GM23338 (cell line): ENCODE measurements around the gene IL1RAPL2. TPM values are rescaled to one million over a fixed set of nuclear protein-coding genes. Genes with fewer than 3 reads are reported as not detected.

Experiments used
- ATAC-seq: fragments of 200-7000 bp; cut with Tn5 transposase; 3 replicates; pipeline ENCODE4 v1.9.1; 2020
- DNase-seq: peaks from one replicate; pipeline ENCODE4 v3.0.0-alpha.2; 2015; ENCODE audit warnings: low spot score
- H2AFZ ChIP-seq: fragments of 200-600 bp; sonication (generic); 2 replicates; pipeline ENCODE4 v1.8.0; 2016; ENCODE audit warnings: antibody characterized with exemption, mild to moderate bottlenecking, moderate library complexity
- H3F3A ChIP-seq: fragments of 200-600 bp; sonication (generic); replicated peaks from 2 replicates; pipeline ENCODE4 v1.8.0; 2017; ENCODE audit warnings: antibody characterized with exemption, mixed run types, low read depth
- H3K27ac ChIP-seq: fragments of 200-600 bp; sonication (generic); 2 replicates; pipeline ENCODE4 v1.6.1; 2016; ENCODE audit warnings: low read depth
- H3K27me3 ChIP-seq: fragments of 200-600 bp; sonication (generic); 2 replicates; pipeline ENCODE4 v1.8.0; 2016; ENCODE audit warnings: mild to moderate bottlenecking, mixed run types, moderate library complexity; ENCODE audit not compliant: insufficient read depth
- H3K36me3 ChIP-seq: fragments of 200-600 bp; sonication (generic); 2 replicates; pipeline ENCODE4 v1.8.0; 2016; ENCODE audit warnings: mild to moderate bottlenecking; ENCODE audit not compliant: insufficient read depth
- H3K4me1 ChIP-seq: fragments of 200-600 bp; sonication (generic); 2 replicates; pipeline ENCODE4 v1.8.0; 2016; ENCODE audit warnings: mild to moderate bottlenecking, moderate library complexity; ENCODE audit not compliant: insufficient read depth
- H3K4me2 ChIP-seq: fragments of 200-600 bp; sonication (generic); 2 replicates; pipeline ENCODE4 v1.7.1; 2017; ENCODE audit warnings: mixed run types
- H3K4me3 ChIP-seq: fragments of 200-600 bp; sonication (generic); 2 replicates; pipeline ENCODE4 v1.6.1; 2016; ENCODE audit warnings: mixed run types
- H3K79me2 ChIP-seq: fragments of 200-600 bp; sonication (generic); replicated peaks from 2 replicates; pipeline ENCODE4 v1.8.0; 2017; ENCODE audit warnings: mild to moderate bottlenecking; ENCODE audit not compliant: insufficient read depth
- H3K9me2 ChIP-seq: fragments of 200-600 bp; sonication (generic); 2 replicates; pipeline ENCODE4 v1.8.0; 2017; ENCODE audit not compliant: insufficient read depth
- H4K20me1 ChIP-seq: fragments of 200-600 bp; sonication (generic); replicated peaks from 2 replicates; pipeline ENCODE4 v1.8.0; 2017; ENCODE audit warnings: mild to moderate bottlenecking; ENCODE audit not compliant: insufficient read depth
- H3K27ac Mint-ChIP-seq: 2 replicates; pipeline ENCODE4 v1.8.0; 2020; ENCODE audit warnings: inconsistent platforms, mild to moderate bottlenecking, moderate library complexity, mixed read lengths
- H3K27me3 Mint-ChIP-seq: 3 replicates; pipeline ENCODE4 v1.8.0; 2022; ENCODE audit warnings: low read depth, mild to moderate bottlenecking, moderate library complexity, mixed read lengths, inconsistent platforms; ENCODE audit not compliant: insufficient read depth, poor library complexity
- H3K36me3 Mint-ChIP-seq: 3 replicates; pipeline ENCODE4 v1.8.0; 2021; ENCODE audit warnings: low read depth, mild to moderate bottlenecking, inconsistent platforms, moderate library complexity, mixed read lengths
- H3K4me1 Mint-ChIP-seq: 3 replicates; pipeline ENCODE4 v1.8.0; 2020; ENCODE audit warnings: mild to moderate bottlenecking, inconsistent platforms, mixed read lengths
- H3K4me3 Mint-ChIP-seq: 3 replicates; pipeline ENCODE4 v1.8.0; 2021; ENCODE audit warnings: moderate library complexity, mild to moderate bottlenecking, inconsistent platforms, mixed read lengths
- H3K9me3 Mint-ChIP-seq: 3 replicates; pipeline ENCODE4 v1.8.0; 2020; ENCODE audit warnings: moderate library complexity, mild to moderate bottlenecking, inconsistent platforms, mixed read lengths
- CREB1 ChIP-seq: fragments of 250-450 bp; sonication (Bioruptor Pico); IDR thresholded peaks from 2 replicates; pipeline ENCODE4 v1.5.0; 2020; ENCODE audit warnings: low read depth, mild to moderate bottlenecking, moderate library complexity
- CTCF ChIP-seq, 2 experiments: fragments of 200-600 bp in 1 of 2; sonication (generic) in 1 of 2; conservative IDR thresholded peaks; 2 replicates each; pipeline versions ENCODE4 v1.5.1 to v1.6.1; 2016 to 2017; ENCODE audit warnings: antibody characterized with exemption in 2 of 2, low read depth in 2 of 2, mild to moderate bottlenecking in 2 of 2, moderate library complexity in 1 of 2
- ETS1 ChIP-seq: IDR thresholded peaks from 2 replicates; pipeline ENCODE4 v1.6.1; 2016; ENCODE audit warnings: antibody characterized with exemption
- EZH2 ChIP-seq: fragments of 200-600 bp; sonication (generic); IDR thresholded peaks from one replicate; pipeline ENCODE4 v1.8.0; 2017; ENCODE audit warnings: antibody characterized with exemption, mild to moderate bottlenecking, low read depth; ENCODE audit not compliant: unreplicated experiment
- EZH2phosphoT487 ChIP-seq: fragments of 200-600 bp; sonication (generic); IDR thresholded peaks from one replicate; pipeline ENCODE4 v1.8.1; 2018; ENCODE audit warnings: antibody characterized with exemption; ENCODE audit not compliant: unreplicated experiment
- JUNB ChIP-seq: IDR thresholded peaks from one replicate; pipeline ENCODE4 v1.6.1; 2016; ENCODE audit warnings: antibody characterized with exemption; ENCODE audit not compliant: unreplicated experiment
- NANOG ChIP-seq: IDR thresholded peaks from 2 replicates; pipeline ENCODE4 v1.6.1; 2016; ENCODE audit warnings: antibody characterized with exemption, borderline replicate concordance
- POLR2AphosphoS5 ChIP-seq: IDR thresholded peaks from 2 replicates; pipeline ENCODE4 v1.6.1; 2016; ENCODE audit warnings: antibody characterized with exemption, low read depth
- REST ChIP-seq: IDR thresholded peaks from one replicate; pipeline ENCODE4 v1.6.1; 2018; ENCODE audit warnings: antibody characterized with exemption; ENCODE audit not compliant: unreplicated experiment
- STAT1 ChIP-seq: IDR thresholded peaks from one replicate; pipeline ENCODE4 v1.6.1; 2016; ENCODE audit warnings: antibody characterized with exemption; ENCODE audit not compliant: unreplicated experiment
- ZNF114 ChIP-seq: fragments of 250-450 bp; sonication (Bioruptor Pico); IDR thresholded peaks from 2 replicates; pipeline ENCODE4 v1.5.0; 2020; ENCODE audit warnings: mild to moderate bottlenecking, moderate library complexity
- ZNF331 ChIP-seq: fragments of 250-450 bp; sonication (Bioruptor Pico); IDR thresholded peaks from 2 replicates; pipeline ENCODE4 v1.5.0; 2020; ENCODE audit warnings: low read depth, mild to moderate bottlenecking, moderate library complexity
- ZNF462 ChIP-seq: fragments of 250-450 bp; sonication (Bioruptor Pico); IDR thresholded peaks from 2 replicates; pipeline ENCODE4 v1.5.0; 2020; ENCODE audit warnings: mild to moderate bottlenecking, moderate library complexity
- polyA plus RNA-seq: library from polyadenylated mRNA; unstranded; fragments of >200 nt; fragmentation: Nextera tagmentation; extraction: Ambion mirVana; gene quantifications from 2 replicates; pipeline ENCODE4 v1.2.1, GENCODE V29; 2016
- total RNA-seq: library from RNA; depleted of rRNA; stranded (reverse); fragments of >200 nt; shearing (Covaris generic); gene quantifications from 2 replicates; pipeline ENCODE4 v1.2.3, GENCODE V29; 2014

The IL1RAPL2 gene
- total and polyA plus RNA-seq, 2 experiments from 2014 or later: 0.80 to 0.94 TPM

- Mint-ChIP-seq H3K27ac (no peak overlapping the region), H3K36me3 (no peaks in the 10 kb centered on the region), H3K4me3 (no peak overlapping the region), H3K27me3 (no peaks in the 10 kb centered on the region), H3K4me1 (peaks cover 3% of the 10 kb centered on the region; the same call in 2 of the 3 replicates), H3K9me3 (no peaks in the 10 kb centered on the region)
- Histone ChIP-seq H3K4me1 (no peaks in the 10 kb centered on the region), H3F3A (no peaks in the 10 kb centered on the region), H4K20me1 (no peaks in the 10 kb centered on the region), H3K9me2 (no peaks in the 10 kb centered on the region), H3K4me2 (no peak overlapping the region), H3K79me2 (no peaks in the 10 kb centered on the region), H3K27me3 (no peaks in the 10 kb centered on the region), H2AFZ (no peak overlapping the region), H3K4me3 (no peak overlapping the region), H3K36me3 (no peaks in the 10 kb centered on the region), H3K27ac (no peak overlapping the region)
- TF ChIP-seq CREB1 (CRISPR knock-in tag) (no peak), ZNF462 (CRISPR knock-in tag) (no peak), REST (no peak), STAT1 (no peak), EZH2phosphoT487 (no peak), ZNF331 (no peak), EZH2 (no peak), NANOG (no peak), CTCF (conservative IDR thresholded peaks at IDR 0.05; ENCODE audit: low read depth in 2 of 2) (no peak), ZNF114 (no peak), POLR2AphosphoS5 (no peak), ETS1 (no peak), JUNB (no peak)
- ATAC-seq: no peak
- DNase-seq: no peak
Observed at GRCh38 chrX:105018865-105019264, 452.9 kb downstream of the IL1RAPL2 start.
